Stomach smooth muscle (tissue), 2 donors: ENCODE results near the gene MIA2.

Experiments used
- H3K27ac ChIP-seq: one replicate; pipeline ENCODE4 v1.7.0; 2013; ENCODE audit warnings: mild to moderate bottlenecking, low read length, inconsistent platforms
- H3K27me3 ChIP-seq, 2 donors: one replicate each; pipeline ENCODE4 v1.7.0; 2013; ENCODE audit warnings: low read length in 2 of 2; ENCODE audit not compliant: insufficient read depth in 2 of 2, control insufficient read depth in 1 of 2
- H3K36me3 ChIP-seq, 2 donors: one replicate each; pipeline ENCODE4 v1.7.0; 2013; ENCODE audit warnings: low read length in 2 of 2; ENCODE audit not compliant: control insufficient read depth in 2 of 2, insufficient read depth in 2 of 2
- H3K4me1 ChIP-seq: one replicate; pipeline ENCODE4 v1.7.0; 2013; ENCODE audit warnings: low read length; ENCODE audit not compliant: control insufficient read depth, insufficient read depth
- H3K4me3 ChIP-seq, 2 donors: one replicate each; pipeline ENCODE4 v1.7.0; 2013; ENCODE audit warnings: low read length in 2 of 2
- H3K9ac ChIP-seq, 2 donors: one replicate each; pipeline ENCODE4 v1.7.0; 2013; ENCODE audit warnings: low read length in 2 of 2, mild to moderate bottlenecking in 1 of 2
- H3K9me3 ChIP-seq, 2 donors: one replicate each; pipeline ENCODE4 v1.7.0; 2013; ENCODE audit warnings: low read length in 2 of 2; ENCODE audit not compliant: control insufficient read depth in 2 of 2
- donor health status: healthy.
- donor health status: Pancreatic carcinoma.

MIA2 gene

DNA sequence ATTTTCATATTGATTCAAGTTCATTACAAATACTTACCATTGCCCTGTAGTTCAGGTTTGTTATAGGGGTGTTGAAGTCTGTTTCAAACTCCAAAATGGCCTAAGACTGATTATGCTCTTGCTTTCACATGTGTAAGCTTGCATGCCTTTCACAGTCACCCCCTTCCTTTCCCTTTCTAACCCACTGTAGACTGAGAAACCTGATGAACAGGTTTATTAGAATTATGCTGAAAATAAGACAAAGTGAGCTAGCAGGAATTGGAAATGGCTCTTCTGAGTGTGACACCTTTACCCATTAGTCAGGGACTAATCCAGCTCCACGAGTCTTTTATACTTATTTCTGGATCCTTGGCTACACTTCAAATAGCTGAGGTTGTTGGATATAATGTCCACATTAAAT is 159.6 kb downstream of the MIA2 start:
- H3K36me3 ChIP-seq, result peaks cover 6% of the 10 kb centered on the region in 2 donors
- no peak overlapping the region for H3K9ac ChIP-seq
- no peaks in the 10 kb centered on the region for H3K9me3 ChIP-seq
- no peak overlapping the region for H3K27ac ChIP-seq
- H3K4me1 ChIP-seq, result no peaks in the 10 kb centered on the region
- H3K27me3 ChIP-seq, result no peaks in the 10 kb centered on the region
- no peak overlapping the region for H3K4me3 ChIP-seq

DNA sequence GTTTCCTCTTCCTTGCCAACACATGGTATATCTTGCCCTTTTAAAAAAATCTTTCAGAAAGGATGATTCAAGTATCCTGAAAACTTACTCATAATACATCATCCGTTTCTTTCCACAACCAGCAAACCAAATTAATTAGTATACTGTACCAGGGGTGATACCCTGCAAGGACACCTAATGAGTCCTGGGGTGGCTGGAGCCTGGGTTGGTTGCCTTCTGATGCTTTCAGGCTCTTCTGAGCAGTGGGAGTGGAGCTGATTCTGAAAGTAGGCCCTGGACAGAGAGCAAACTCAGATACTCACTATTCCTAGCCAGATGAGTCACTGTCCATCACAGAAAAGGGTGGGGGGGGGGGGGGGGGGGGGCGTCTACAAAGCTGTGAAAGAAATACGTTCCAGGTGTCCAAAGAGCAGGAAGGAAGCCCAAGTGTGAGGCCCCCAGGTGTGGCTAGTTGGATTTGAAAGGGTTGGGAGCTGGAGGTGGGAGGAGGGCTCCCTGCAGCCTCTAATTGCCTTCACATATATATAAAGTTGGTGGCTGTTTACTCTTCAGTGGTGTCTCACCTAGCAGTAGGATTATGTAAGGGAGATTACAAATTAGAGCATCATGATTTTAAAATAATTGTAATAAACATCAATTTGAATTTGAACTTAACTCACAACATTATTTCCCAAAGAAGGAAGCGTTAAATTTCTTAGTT is 162.0 kb downstream of the MIA2 start:
- no peak overlapping the region for H3K27ac ChIP-seq
- no peaks in the 10 kb centered on the region for H3K4me1 ChIP-seq
- H3K4me3 ChIP-seq, result no peak overlapping the region
- H3K27me3 ChIP-seq, result no peaks in the 10 kb centered on the region
- H3K9me3 ChIP-seq, result no peaks in the 10 kb centered on the region
- no peak overlapping the region for H3K9ac ChIP-seq
- H3K36me3 ChIP-seq, result peaks cover 10 to 13% of the 10 kb centered on the region in 2 donors

DNA sequence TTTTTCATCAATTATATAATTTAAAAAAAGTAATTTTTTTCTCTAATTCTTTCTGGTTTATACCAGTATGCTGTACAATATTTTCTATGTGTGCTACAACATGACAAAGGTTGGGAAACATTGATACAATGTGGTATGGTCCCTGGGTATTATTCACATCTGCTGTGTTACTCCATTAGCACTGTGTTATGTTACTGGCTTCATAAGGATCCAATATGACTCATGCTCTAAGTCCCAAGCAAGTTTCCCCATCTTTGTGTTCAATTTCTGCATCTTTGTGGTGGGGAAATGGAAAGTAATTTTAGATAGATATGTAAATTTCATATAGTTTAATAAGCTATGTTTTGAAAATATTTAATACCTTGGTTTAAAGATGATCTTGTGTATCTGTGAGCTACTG is 162.7 kb downstream of the MIA2 start:
- Histone ChIP-seq H3K9me3 (no peaks in the 10 kb centered on the region), H3K9ac (no peak overlapping the region), H3K36me3 (peaks cover 10 to 17% of the 10 kb centered on the region in 2 donors)

DNA sequence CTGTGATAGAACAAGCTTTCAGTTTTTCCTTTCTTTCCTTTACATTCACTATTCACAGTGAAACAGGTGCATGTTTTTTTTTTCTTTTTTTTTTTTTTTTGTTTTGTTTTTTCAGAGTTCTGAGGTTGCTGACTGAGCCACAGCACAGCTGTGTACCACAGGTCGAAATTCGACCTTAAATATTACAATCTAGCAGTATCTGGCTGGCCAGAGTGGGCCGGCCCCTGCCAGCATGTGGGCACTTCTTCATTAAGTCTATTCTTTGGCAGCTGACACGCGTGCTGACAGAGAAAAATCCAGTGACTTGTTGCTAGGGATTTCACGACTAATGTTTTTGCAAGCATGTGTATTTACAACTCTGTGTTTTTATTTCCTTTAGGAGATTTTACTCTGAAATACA is 164.7 kb downstream of the MIA2 start:
- Histone ChIP-seq H3K9me3 (no peaks in the 10 kb centered on the region), H3K4me1 (no peaks in the 10 kb centered on the region), H3K27ac (no peak overlapping the region), H3K27me3 (no peaks in the 10 kb centered on the region), H3K36me3 (peaks cover 10 to 17% of the 10 kb centered on the region in 2 donors), H3K4me3 (no peak overlapping the region), H3K9ac (no peak overlapping the region)

More for the DNA sequence above, 162.7 kb downstream of the MIA2 start:
- no peak overlapping the region for H3K4me3 ChIP-seq
- no peaks in the 10 kb centered on the region for H3K4me1 ChIP-seq
- no peak overlapping the region for H3K27ac ChIP-seq
- H3K27me3 ChIP-seq, result no peaks in the 10 kb centered on the region

DNA sequence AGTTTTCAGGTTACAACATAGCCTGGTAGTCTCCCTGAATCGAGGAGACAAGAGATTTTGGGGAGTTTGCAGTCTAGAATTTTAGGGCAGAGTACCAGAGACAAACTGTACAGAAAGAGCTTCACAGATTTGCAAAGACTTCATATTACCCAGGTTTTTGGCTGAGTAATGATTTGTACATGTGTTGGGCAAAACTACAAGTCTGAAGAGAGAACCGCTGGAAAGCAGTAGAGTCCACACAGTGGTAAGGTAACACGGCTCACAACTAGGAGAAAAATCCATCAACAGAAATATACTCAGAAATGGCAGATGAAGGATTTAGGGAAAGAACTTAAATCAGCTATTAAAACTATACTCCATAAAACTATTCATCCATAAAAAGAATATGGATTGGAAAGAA is 172.8 kb downstream of the MIA2 start:
- no peak overlapping the region for H3K9ac ChIP-seq
- no peaks in the 10 kb centered on the region for H3K36me3 ChIP-seq
- no peak overlapping the region for H3K27ac ChIP-seq
- H3K27me3 ChIP-seq, result no peaks in the 10 kb centered on the region
- no peaks in the 10 kb centered on the region for H3K4me1 ChIP-seq
- H3K9me3 ChIP-seq, result no peaks in the 10 kb centered on the region
- H3K4me3 ChIP-seq, result no peak overlapping the region

DNA sequence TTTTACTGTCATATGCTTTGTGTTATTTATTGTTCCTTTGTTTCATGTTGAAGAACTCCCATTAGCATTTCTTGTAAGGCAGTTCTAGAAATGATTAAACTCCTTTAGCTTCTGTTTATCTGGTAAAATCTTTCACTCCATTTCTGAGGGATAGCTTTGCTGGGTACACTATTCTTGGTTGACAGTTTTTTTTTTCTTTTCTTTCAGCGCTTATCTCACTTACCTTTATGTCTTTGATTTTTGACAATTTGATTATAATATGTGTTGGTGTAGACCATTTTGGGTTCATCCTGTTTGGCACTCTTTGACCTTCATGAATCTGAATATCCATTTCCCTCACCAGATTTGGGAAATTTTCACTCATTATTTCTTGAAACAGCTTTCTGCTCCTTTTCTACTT is 182.4 kb downstream of the MIA2 start:
- Histone ChIP-seq H3K4me3 (no peak overlapping the region), H3K9ac (no peak overlapping the region), H3K4me1 (no peaks in the 10 kb centered on the region), H3K27me3 (no peaks in the 10 kb centered on the region), H3K27ac (no peak overlapping the region), H3K9me3 (peaks cover 0 to 3% of the 10 kb centered on the region in 2 donors), H3K36me3 (no peaks in the 10 kb centered on the region)

DNA sequence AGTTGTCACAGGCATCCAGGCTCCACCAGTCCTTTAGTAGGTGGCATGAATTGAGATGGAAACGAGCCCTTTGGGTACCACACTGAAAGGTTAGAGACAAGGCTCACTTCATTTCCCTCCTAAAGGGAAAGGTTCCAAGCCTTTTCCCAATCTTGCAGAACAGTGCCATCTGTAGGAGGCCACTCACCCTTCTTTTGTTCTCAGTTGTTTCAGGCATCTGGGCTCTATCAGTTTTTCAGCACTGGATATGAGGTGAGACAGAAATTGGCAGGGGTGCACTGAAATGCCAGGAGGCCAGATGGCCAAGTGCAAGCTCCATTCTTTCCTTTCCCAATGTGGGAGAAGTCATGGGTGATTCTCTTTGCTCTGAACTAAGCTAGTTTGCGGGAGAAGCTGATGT is 183.3 kb downstream of the MIA2 start:
- Histone ChIP-seq H3K4me3 (no peak overlapping the region), H3K27me3 (no peaks in the 10 kb centered on the region), H3K9ac (no peak overlapping the region), H3K27ac (no peak overlapping the region), H3K4me1 (no peaks in the 10 kb centered on the region), H3K36me3 (no peaks in the 10 kb centered on the region), H3K9me3 (peaks cover 0 to 3% of the 10 kb centered on the region in 2 donors)

DNA sequence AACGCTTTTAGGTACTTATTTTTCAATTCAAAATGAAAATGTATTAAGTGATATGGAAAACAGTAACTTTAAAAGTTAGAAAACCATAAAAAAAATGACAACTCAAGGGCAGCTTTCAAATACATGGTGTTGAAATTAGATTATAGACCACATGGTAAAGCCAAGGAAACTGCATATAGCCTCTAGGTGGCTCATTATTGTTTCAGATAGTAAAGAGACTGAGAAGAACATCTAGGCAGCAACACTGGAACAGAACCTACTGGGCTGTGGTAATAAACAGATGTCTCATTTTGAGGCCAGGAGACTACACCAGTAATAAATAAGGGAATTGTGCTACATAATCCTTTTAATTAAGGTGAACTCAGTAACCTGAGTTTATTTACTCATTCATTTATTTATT is 185.6 kb downstream of the MIA2 start:
- Histone ChIP-seq H3K4me1 (no peaks in the 10 kb centered on the region), H3K9ac (no peak overlapping the region), H3K9me3 (peaks cover 0 to 3% of the 10 kb centered on the region in 2 donors), H3K4me3 (no peak overlapping the region), H3K36me3 (no peaks in the 10 kb centered on the region), H3K27ac (no peak overlapping the region), H3K27me3 (no peaks in the 10 kb centered on the region)

DNA sequence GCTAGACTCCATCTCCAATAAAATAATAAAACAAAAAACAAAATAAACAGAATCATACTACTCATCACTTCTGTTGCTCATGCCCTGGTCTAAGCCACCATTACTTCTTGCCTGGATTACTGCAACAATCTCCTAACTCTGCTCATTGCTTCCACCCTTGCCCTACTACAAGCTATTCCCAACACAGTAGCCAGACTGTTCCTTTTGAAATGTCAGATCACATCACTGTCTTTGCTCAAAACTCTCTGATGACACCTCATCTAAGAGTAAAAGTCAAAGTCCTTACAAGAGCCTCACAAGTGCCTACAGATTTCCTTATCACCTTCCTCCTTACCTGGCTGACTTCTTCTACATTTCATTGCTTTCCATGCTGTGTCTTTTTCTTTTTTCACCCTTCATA is 188.5 kb downstream of the MIA2 start:
- H3K36me3 ChIP-seq, result no peaks in the 10 kb centered on the region
- no peak overlapping the region for H3K9ac ChIP-seq
- no peak overlapping the region for H3K4me3 ChIP-seq
- no peaks in the 10 kb centered on the region for H3K9me3 ChIP-seq
- H3K4me1 ChIP-seq, result no peaks in the 10 kb centered on the region
- no peaks in the 10 kb centered on the region for H3K27me3 ChIP-seq
- H3K27ac ChIP-seq, result no peak overlapping the region

DNA sequence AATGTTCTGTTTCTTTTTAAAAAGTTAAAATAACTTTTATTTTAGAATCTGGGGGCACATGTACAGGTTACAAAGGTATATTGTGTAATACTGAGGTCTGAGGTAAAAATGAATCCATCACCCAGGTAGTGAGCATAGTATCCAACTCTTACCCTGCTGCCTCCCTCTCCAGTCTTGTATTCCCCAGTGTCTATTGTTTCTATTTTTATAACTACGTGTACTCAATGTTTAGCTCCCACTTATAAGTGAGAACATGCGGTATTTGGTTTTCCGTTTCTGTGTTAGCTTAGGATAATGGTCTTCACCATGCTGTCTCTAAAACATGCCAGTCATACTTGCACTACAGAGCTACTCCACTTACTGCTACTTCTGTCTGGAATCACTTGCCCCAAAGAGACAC is 190.1 kb downstream of the MIA2 start:
- Histone ChIP-seq H3K9me3 (no peaks in the 10 kb centered on the region), H3K27ac (no peak overlapping the region), H3K9ac (no peak overlapping the region), H3K4me1 (no peaks in the 10 kb centered on the region), H3K27me3 (no peaks in the 10 kb centered on the region), H3K4me3 (no peak overlapping the region), H3K36me3 (no peaks in the 10 kb centered on the region)

DNA sequence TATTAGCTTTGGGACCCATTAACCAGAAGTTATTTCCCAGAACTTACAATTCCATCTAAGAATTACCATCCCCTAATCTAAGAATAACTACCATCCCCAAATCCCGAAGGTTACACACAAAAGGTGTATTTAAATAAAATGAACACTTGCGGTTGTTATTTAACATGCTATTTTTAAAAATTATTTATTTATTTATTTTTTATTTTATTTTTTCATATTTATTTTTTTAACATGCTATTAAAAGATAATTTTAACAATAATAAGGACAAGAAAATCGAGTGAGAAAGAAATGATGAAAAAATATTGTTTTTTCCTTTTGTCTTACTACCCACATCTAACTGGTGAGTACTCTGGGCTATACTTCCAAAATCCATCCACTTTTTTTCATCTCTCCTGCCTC is 192.2 kb downstream of the MIA2 start:
- Histone ChIP-seq H3K9ac (no peak overlapping the region), H3K27me3 (no peaks in the 10 kb centered on the region), H3K27ac (no peak overlapping the region), H3K36me3 (no peaks in the 10 kb centered on the region), H3K4me3 (no peak overlapping the region), H3K9me3 (no peaks in the 10 kb centered on the region), H3K4me1 (peaks cover 15% of the 10 kb centered on the region)
